Airway epithelial cell (primary cell): ENCODE measurements around the gene OR2F1. TPM values are rescaled to one million over a fixed set of nuclear protein-coding genes. Genes with fewer than 3 reads are reported as not detected.

ENCODE experiments used
- total RNA-seq: library from RNA; depleted of rRNA; stranded (reverse); fragments of >200 nt; gene quantifications from 2 replicates; pipeline ENCODE4 v1.2.3, GENCODE V29; 2015

The OR2F1 gene
- total RNA-seq, result not detected in 2 replicates

GRCh38 chr7:143954544-143954943, at the start of gene OR2F1:
TSS of gene OR2F1 (plus strand) at chr7:143954844. CDS start at chr7:143959971, 5,127 bp downstream.

GRCh38 chr7:143934526-143935325, 19.9 kb upstream of the OR2F1 start, which contains the start of gene OR2F2:
TSS of gene OR2F2 (plus strand) at chr7:143935233. CDS start at chr7:143935233, 0 bp downstream.

GRCh38 chr7:144000020-144000419, 45.4 kb downstream of the OR2F1 start, which contains the start of gene OR6B1:
TSS of gene OR6B1 (plus strand) at chr7:144000320. CDS start at chr7:144003997, 3,677 bp downstream.

Other genes with a start within 250 kb of the OR2F1 start
- 0.07 TPM in 1 of 2 replicates, not detected in the other for gene CTAGE6, start 197.1 kb upstream of the OR2F1 start, total RNA-seq
- gene TCAF1, start 52.7 kb upstream of the OR2F1 start, total RNA-seq, result 29.7 and 32.7 TPM in 2 replicates
- gene OR2F2, start 19.6 kb upstream of the OR2F1 start, total RNA-seq, result not detected in 2 replicates
- gene OR6B1, start 45.5 kb downstream of the OR2F1 start, total RNA-seq, result not detected in 2 replicates
- not detected in 2 replicates for gene OR2A5, start 94.1 kb downstream of the OR2F1 start, total RNA-seq
- gene OR2A25, start 115.0 kb downstream of the OR2F1 start, total RNA-seq, result not detected in 2 replicates
- gene OR2A12, start 131.4 kb downstream of the OR2F1 start, total RNA-seq, result not detected in 2 replicates
- not detected in 2 replicates for gene OR2A2, start 154.7 kb downstream of the OR2F1 start, total RNA-seq
- gene OR2A14, start 168.3 kb downstream of the OR2F1 start, total RNA-seq, result not detected in 2 replicates
- gene CTAGE4, start 228.6 kb downstream of the OR2F1 start, total RNA-seq, result 1.4 and 1.5 TPM in 2 replicates
- 4.0 and 7.8 TPM in 2 replicates for gene ARHGEF35, start 241.0 kb downstream of the OR2F1 start, total RNA-seq